ENCODE measurements around the gene NOL12. TPM values are rescaled to one million over a fixed set of nuclear protein-coding genes. Genes with fewer than 3 reads are reported as not detected.

Gene NOL12
- total RNA-seq, 1 experiment from 2014 or later, result 30.4 TPM

DNA sequence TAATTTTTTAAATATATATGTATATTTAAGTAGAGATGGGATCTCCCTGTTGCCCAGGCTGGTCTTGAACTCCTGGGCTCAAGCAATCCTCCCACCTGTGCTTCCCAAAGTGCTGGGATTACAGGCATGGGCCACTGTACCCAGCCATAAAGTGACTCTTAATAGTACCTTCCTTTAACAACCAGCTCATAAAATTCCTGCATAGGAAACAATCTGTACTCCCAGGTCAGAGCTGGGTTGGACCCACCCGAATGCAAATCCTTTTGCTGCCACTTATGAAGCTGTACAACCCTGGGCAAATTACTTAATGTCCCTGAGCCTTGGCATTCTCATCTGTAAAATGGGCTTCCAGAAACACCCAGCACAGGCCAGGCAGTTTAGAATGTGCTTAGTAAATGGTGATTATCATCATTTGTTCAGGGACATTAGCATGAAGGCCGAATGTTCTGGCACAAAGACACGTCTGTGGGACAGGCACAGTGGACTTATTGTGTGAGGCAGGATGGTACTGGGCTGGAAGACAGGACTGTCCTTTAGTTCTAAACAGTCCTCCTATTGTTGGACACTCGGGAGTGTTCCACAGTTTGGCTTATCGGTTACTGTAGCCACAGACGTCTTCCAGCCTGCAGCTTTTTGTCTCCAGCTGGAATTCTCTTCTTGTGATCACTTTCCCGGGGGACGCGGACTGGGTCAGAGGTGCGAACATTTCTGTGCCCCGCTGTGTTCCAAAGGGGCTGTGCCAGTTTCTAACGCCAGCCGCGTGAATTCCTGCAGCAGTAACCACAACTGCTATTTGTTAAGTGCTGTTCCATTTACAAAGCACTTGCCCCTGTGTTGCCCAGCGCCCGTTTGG, 21.7 kb upstream of the NOL12 start:
- Histone ChIP-seq H3K79me2 (ENCODE audit: insufficient read depth, low read length) (peaks cover 22% of the 10 kb centered on the region; the same call in 1 of the 2 replicates), H2BK20ac (ENCODE audit: low read depth, low read length, poor library complexity, severe bottlenecking) (no peak overlapping the region), H4K8ac (replicated peaks; ENCODE audit: insufficient read length, low read depth, low read length) (no peak overlapping the region)

More for the DNA sequence above, 21.7 kb upstream of the NOL12 start:
- no peak overlapping the region for H2AFZ ChIP-seq (ENCODE audit: low read length)
- no peak overlapping the region for H3K27ac ChIP-seq (ENCODE audit: insufficient read length, low read depth, low read length)
- TF ChIP-seq, protein P1, sequence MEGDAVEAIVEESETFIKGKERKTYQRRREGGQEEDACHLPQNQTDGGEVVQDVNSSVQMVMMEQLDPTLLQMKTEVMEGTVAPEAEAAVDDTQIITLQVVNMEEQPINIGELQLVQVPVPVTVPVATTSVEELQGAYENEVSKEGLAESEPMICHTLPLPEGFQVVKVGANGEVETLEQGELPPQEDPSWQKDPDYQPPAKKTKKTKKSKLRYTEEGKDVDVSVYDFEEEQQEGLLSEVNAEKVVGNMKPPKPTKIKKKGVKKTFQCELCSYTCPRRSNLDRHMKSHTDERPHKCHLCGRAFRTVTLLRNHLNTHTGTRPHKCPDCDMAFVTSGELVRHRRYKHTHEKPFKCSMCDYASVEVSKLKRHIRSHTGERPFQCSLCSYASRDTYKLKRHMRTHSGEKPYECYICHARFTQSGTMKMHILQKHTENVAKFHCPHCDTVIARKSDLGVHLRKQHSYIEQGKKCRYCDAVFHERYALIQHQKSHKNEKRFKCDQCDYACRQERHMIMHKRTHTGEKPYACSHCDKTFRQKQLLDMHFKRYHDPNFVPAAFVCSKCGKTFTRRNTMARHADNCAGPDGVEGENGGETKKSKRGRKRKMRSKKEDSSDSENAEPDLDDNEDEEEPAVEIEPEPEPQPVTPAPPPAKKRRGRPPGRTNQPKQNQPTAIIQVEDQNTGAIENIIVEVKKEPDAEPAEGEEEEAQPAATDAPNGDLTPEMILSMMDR (conservative IDR thresholded peaks at IDR 0.05), result no peak
- Mint-ChIP-seq H3K27ac (0 out of 7 replicates have a peak overlapping the region, but pooled peaks of 1 of the 3 experiments have one; percentile 13), H3K27me3 (ENCODE audit: low read depth) (no peaks in the 10 kb centered on the region), H3K9me3 (no peaks in the 10 kb centered on the region), H3K36me3 (ENCODE audit: insufficient read depth in 1 of 3, low read depth in 3 of 3) (peaks cover 13 to 46% (median 34%) of the 10 kb centered on the region in 3 experiments; a peak in 6 of 7 replicates), H3K4me3 (no peak overlapping the region), H3K4me1 (peaks cover 23 to 24% of the 10 kb centered on the region in 2 experiments)
- H2AK5ac ChIP-seq (ENCODE audit: insufficient read length, low read length), result no peak overlapping the region
- no peak overlapping the region for H3K4me2 ChIP-seq (ENCODE audit: insufficient read depth, insufficient read length, low read length)
- H3K23me2 ChIP-seq (ENCODE audit: insufficient read length, low read depth, low read length, poor library complexity, severe bottlenecking), result peaks cover 2% of the 10 kb centered on the region
- no peak for DNase-seq
- WGBS (ENCODE audit: extremely low coverage, insufficient read length, low lambda C conversion rate), result no CpG with 5 or more reads among the region's 16 CpGs
- no peak overlapping the region for H3K4ac ChIP-seq (ENCODE audit: low read depth, low read length)
- H2BK12ac ChIP-seq (ENCODE audit: insufficient read length, low read depth, low read length), result no peak overlapping the region
- H4K5ac ChIP-seq (ENCODE audit: insufficient read length, low read depth, low read length), result no peak overlapping the region
- no peak overlapping the region for H4K91ac ChIP-seq (ENCODE audit: insufficient read length, low read depth, low read length)
- no peak overlapping the region for H2BK5ac ChIP-seq (ENCODE audit: insufficient read length, low read length)
- no peak overlapping the region for H2BK120ac ChIP-seq (ENCODE audit: low read depth, low read length, poor library complexity, severe bottlenecking)
- no peak overlapping the region for H3K18ac ChIP-seq (ENCODE audit: insufficient read length, low read depth, low read length)
- no peak overlapping the region for H3K56ac ChIP-seq (ENCODE audit: insufficient read length, low read depth, low read length)
- H3K27me3 ChIP-seq (ENCODE audit: insufficient read depth, low read length), result no peaks in the 10 kb centered on the region
- no peaks in the 10 kb centered on the region for H3K9me3 ChIP-seq (ENCODE audit: control insufficient read depth, low read depth, low read length)
- peaks cover 2% of the 10 kb centered on the region; the same call in 1 of the 2 replicates for H3K4me1 ChIP-seq (ENCODE audit: insufficient read depth, low read length)
- no peaks in the 10 kb centered on the region for H4K20me1 ChIP-seq (ENCODE audit: control insufficient read depth, insufficient read depth, insufficient read length)
- peaks cover 15% of the 10 kb centered on the region for H3K79me1 ChIP-seq (ENCODE audit: insufficient read depth, low read depth, low read length, poor library complexity, severe bottlenecking)
- no peak overlapping the region for H3T11ph ChIP-seq (ENCODE audit: low read length)
- no peak overlapping the region for H3K9ac ChIP-seq (ENCODE audit: extremely low read depth, insufficient read length, low read length)
- no peak overlapping the region for H2BK15ac ChIP-seq (ENCODE audit: low read depth, low read length)
- H3K23ac ChIP-seq (ENCODE audit: insufficient read length, low read depth, low read length), result no peak overlapping the region
- H3K14ac ChIP-seq (ENCODE audit: insufficient read depth, low read length), result no peak overlapping the region

Measured in H9 (cell line).